DMS114 treated with DMSO at 0.1 percent for 48 hours (cell line): ENCODE data around the gene FOXD2.

ENCODE experiments used
- DNase-seq: peaks from one replicate; lab custom pipeline; 2025; ENCODE audit not compliant: unreplicated experiment; lab: John Stamatoyannopoulos, UW

FOXD2 gene

DNA sequence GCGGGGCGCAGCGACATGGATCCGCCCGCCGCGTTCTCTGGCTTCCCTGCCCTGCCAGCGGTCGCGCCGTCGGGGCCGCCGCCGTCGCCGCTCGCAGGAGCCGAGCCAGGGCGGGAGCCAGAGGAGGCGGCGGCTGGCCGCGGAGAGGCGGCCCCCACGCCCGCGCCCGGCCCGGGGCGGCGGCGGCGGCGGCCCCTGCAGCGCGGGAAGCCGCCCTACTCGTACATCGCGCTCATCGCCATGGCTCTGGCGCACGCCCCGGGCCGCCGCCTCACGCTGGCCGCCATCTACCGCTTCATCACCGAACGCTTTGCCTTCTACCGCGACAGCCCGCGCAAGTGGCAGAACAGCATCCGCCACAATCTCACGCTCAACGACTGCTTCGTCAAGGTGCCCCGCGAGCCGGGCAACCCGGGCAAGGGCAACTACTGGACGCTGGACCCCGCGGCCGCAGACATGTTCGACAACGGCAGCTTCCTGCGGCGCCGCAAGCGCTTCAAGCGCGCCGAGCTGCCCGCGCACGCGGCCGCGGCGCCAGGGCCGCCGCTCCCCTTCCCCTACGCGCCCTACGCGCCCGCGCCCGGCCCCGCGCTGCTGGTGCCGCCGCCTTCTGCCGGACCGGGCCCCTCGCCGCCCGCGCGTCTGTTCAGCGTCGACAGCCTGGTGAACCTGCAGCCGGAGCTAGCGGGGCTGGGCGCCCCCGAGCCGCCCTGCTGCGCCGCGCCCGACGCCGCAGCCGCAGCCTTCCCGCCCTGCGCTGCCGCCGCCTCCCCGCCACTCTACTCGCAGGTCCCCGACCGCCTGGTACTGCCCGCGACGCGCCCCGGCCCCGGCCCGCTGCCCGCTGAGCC lies 21.3 kb upstream of the FOXD2 start:
- DNase-seq, result no peak

DNA sequence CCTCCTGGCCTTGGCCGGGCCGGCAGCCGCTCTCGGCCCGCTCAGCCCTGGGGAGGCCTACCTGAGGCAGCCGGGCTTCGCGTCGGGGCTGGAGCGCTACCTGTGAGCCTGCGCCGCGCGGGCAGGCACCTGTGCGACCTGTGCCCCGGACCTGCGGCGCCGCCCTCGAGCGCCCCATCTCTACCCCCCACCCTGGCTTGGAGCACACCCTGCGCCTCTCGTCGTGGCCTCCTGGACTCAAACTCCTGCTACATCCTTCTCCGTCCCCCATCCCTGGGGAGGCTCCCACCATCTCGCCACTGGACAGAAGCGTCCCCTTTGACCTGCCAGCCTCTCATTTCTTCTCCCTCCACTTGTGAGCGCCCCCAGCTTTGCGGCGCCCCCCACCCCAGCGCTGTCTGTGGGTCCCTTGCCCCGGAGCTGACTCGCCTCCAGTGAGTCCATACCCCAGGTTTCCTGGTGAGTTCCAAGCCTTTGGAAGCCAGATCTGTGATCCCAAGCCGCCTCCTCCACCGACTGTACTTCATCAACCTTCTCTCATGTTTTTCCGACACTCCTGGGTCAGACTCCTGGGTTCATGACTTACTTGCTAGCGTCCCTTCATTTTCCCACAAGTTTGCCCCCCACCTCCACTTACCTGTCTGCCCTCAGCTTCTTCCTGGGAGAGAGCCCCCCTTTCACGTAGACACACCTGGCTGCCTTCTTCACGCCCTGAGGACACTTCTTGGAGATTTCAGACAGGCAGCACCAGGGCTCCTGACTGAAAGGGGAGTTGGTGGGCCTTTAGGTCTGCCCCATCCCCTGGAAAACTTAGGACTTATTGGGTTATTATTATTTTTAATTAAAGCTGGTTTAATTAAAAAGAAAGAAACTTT lies 20.4 kb upstream of the FOXD2 start:
- no peak for DNase-seq

DNA sequence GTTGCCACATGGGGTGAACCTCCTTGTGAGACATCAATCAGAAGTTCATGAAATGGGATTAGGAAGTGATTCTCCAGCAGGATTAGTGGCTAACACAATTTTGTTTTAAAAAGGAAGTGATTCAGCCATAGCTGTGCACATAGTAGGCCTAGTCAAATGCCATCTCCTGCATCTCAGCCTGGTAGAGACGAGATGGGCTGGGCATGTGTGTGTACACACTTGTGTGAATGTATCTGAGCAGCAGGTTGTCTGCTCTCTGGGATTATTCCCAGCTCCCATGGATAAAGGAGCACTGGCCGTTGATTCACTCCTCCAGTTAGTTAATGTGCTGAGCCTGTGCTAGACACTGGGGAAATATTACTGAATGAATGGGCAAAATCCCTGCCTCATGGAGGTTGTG lies 19.7 kb upstream of the FOXD2 start:
- DNase-seq, result no peak

DNA sequence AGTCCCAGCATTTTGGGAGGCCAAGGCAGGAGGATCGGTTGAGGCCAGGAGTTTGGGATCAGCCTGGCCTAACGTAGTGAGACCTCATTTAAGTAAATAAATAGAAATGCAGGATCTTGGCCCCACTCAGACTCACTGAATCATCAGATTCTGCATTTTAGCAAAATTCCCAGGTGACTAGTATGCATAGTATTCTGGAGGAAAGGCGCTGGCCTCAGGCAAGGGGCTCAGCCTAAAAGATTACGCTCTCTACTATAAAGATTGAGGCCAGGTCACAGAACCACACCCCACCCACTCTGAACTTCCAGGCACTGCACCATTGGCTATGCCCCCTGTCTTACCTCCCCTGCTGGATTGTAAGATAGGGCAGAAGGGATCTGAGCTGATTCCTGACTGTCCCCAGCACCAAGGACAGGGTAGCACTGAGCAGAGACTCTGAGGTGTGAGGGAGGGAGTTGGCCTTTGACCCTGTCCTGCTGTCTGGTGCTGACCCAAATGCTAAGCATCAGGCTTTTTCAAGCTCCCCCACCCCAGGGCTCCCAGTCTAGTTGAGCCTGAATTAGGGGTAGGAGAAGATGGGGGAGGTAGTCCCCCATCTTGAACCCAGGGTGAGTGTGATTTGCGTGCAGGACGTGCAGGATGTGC lies 19.0 kb upstream of the FOXD2 start:
- no peak for DNase-seq

DNA sequence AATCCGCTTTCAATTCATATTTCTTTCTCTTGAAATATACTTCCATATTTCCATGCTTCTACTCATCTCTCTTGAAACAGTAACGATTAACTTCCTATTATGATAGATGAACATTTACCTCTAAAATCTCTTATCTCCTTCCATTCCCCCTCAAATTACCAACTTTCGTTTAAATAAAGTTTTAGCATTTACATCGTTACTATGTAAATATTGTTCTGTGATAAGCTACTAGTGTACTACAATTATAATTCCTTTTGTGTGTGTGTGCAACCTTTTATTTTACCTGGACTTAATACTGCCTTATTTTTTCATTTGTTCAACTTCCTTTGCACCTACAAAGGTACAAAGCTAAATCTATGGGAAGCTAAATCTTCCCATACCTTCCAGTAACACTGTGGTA lies 17.3 kb upstream of the FOXD2 start:
- no peak for DNase-seq

DNA sequence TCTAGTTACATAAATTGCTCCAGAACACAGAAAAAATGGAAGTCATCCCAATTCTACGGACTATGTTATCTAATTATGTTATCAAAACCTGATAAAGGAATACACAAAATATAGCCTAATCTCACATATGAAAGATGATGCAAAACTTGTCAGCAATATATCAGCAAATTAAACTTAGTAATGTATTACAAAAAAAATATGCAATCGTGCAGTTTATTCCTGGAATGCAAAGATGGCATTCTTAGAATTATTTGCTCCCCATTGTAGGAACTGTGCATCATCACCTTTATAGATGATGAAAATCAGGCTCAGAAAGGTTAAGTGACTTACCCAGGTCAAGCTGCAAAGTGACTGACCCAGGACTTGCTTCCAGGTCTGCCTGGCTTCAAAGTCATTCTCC lies 14.0 kb upstream of the FOXD2 start:
- DNase-seq, result no peak

DNA sequence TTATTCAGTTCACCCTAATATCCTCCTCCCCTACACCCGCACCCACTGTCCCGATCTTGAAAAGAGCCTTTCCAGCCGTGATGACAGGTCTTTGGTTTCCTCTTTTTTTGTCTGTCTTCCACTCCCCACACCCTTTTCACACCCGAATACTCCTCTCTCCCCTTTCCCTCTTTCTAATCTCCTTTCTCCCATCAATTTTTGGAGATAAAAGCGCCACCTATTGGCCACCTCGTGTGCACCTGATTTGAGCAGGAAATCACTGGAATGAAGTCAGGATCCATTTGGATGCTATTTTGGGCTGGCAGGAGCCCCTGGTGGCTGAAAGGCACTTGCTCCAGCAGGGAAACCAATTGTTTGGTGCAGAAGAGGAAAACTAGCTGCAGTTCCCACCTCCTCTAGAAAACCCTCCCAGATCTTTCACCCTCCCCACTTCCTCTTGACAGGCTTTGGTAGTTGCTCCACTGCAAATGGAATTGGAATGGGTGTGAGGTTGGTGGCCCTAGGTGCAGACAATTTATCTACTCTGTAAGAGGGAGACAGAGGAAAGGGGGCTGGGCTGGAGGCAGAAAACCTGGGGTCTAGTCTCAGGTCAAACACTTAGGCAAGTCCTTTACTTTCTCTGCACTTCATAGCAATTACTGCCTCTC lies 13.4 kb upstream of the FOXD2 start:
- peak; percentile 68 for DNase-seq

DNA sequence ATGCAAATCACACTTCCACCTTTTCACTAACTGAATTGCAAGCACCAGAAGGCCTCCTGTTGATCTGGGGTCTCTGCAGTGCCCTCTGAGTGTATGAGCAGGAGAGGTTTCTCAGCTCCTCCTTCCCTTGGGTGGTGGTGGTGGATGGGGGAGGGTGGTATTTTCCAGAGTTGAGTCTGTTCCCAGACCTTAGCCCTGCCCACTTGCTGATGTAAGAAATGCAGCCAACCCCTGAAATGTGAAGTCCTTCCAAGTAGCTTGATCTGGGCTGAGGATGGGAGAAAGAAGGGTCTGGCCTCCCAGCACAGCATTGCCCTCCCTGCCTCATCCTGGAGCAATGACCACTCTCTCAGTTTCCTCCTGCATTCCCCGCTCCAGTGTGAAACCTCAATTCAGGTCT lies 6.3 kb upstream of the FOXD2 start:
- DNase-seq, result no peak

DNA sequence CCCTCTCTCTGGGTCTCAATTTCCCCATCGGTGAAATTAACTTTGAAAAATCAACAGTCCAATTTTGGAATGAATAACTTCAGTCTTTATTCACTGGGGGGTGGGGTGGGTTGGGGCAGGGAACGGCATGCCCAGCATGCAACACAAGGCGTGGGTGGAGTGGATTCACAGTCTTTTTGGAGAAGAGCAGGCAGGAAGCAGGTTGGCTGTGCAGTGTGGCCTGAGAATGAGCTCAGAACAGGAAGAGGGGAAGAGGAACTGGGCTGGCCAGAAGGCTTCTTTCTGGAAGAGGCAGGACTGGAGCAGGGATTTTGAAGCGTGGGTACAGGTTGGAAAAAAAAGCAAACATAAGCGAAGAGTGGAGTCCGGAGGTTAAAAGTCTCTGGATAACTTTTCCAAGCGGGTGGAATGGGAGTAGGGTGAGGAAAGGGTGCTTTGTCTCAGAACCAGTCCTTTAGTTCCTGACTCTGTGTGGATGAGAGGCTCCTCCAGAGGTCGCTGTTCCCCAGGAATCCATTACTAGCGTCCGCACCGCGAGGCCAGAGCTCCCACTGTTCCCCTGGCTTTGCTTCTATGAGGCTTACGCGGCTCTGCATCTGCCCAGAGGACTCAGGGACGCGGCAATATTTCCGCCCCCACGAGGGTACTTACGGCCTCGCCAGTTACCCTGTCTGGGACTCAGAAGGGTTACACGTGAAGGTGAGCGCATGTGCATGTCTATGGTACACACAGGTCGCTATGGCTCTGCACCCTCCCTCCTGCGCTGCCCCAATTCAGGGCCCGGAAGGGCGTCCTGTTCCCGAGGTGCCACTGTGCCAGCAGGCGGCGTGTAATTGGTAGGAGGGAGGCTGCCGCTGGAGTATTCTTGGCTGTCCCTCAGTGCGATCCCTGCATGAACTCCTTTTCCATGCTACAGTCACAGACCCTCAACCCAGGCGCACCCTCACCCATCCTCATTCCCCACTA lies 5.5 kb upstream of the FOXD2 start:
- peak; percentile 19 for DNase-seq

DNA sequence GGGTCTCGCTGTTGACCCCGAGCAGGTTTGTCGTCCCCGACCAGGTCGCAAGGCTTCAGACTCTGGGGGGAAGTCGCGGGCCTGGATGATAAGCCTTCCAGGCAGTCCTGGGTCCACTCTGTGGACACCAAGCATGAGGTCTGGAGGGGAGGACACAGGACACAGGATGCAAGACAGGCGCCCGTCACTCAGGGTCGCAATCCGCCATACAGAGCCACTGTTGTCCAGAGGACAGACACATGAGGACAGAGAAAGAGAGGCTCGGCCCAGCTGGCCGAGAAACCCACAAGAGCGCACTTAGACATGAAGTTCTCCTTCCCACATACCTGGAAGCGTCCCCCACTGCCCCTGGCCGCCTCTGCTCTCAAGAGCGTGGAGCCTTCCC lies 4.8 kb upstream of the FOXD2 start:
- DNase-seq, result no peak

DNA sequence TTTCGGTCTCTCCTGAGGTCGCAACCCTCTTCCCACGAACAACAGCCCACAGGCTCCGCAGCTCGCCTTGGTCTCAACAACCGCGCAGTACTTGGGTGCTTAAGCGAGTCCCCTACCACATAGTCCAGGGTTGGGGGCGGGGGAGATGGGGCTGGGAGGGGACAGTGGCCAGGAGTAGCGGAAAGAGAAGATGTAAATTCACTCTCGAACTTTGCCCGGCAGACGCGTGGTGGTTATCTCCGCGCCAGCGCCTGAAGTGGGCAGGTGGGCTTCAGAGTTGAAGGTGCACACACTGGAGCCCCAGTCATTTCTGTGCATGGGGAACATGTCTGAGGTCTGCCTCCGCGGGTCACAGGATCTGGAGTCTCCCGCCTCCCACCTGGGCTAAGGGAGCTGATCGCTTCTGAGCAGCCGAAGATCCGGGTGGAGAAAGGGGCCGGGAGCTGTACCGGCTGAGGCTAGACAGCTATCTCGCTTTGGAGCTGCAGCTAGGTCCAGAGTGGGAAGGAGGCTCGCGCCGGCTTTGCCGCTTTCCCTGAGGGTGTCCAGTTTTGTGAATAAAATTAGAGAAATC lies 4.3 kb upstream of the FOXD2 start:
- no peak for DNase-seq

DNA sequence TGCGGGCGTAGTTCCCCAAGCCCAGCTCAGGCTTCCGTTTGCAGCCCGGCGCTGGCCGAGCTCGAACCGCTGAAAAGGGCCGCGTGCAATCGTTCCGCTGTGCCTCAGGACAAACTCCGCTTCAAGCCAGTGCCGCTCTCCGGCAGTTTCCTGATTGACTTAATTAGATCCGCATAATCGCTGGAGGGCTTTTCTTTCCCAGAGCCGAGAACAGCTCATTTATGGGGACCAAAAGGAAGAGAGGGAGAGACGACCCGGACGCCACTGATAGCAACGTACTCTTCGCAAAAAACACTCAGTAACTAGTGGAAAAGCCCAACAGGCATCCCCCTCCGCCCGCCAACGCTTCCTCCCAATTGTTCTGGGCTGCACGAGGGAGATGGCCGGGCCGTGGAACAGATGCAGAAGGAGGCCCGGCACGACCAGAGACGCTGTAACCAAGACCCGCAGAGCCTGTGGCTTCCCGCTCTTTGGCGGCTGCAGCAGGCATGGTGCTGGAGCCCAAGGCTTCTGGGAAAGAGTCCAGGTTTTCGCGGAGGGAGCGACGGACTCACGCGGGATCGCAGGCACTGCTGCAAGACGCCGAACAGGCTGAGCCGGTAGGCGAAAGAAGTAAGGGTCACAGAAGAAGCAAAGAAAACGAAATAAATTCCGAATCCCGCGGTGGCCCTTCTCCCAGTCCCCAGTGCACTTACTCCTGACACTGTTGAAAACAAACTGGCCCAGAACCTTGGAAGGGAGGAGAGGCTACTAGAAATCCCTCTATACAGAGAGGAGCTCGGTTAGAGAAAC lies 3.6 kb upstream of the FOXD2 start:
- no peak for DNase-seq

DNA sequence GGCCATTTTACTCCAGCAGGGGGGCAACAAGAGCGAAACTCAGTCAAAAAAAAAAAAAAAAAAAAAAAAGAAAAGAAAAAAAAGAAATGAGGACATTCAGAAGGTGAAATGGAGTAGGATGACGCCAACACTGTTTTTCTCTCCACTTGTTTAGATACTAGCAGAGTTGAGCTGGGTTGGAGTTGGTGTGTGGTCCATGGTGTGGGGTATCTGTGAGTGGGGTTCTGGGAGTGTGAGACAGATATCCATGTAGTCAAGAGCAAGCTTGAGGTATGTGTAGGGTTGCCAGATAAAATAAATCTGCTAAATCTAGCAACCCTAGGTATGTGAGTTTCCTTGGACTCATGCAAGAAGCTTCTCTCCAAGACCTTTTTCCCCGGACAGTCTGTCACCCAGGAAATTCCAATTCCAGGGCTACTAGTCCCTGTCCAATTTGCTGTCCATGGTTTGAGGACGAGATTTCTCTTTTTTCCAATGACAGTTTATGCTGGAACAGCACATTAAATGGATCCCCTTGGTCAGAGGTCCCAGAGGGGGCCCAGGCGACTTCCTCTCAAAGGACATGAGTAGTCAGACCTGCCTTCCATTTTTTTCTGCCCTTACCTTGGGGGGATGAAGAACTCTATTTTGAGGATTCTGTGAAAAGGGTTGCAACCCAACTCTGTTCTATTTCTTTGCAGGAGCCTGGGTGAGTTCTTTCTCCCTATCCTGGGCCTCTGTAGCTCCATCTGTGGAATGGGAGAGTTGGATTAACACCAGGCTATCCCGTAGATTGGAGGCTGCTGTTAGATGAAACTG lies 2.1 kb upstream of the FOXD2 start:
- no peak for DNase-seq

DNA sequence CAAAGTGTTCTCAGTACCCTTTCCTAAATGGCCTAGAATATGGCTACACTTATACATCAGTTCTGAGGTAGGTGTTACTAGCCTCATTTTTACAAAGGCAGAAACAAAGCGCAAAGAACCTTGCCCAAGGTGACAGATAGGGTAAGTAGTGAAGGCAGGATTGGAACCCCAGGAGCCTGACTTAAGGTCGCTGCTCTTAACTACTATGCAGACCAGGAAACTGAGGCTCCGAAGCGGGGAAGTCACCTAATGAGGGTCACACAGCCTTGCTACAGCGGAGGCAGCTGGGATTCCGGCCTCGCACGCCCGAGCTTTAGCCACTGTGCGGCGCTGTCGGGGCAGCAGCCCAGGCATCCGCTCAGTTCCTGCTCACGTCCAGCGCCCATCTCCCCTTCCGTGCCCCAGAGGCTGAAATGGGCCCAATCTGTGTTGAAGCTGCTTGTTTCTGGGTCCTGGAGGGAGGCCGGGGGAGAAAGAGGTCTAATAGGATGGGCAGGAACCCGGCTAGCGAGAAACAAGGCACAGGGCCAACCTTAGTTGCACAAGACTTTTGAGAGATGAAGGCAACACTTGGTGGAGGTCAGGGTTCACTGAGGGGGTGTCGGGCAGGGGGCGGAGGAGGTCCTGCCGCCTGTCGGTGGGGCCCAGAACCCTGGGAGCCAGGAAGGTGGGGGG lies 1.4 kb upstream of the FOXD2 start:
- peak; percentile 51 for DNase-seq

DNA sequence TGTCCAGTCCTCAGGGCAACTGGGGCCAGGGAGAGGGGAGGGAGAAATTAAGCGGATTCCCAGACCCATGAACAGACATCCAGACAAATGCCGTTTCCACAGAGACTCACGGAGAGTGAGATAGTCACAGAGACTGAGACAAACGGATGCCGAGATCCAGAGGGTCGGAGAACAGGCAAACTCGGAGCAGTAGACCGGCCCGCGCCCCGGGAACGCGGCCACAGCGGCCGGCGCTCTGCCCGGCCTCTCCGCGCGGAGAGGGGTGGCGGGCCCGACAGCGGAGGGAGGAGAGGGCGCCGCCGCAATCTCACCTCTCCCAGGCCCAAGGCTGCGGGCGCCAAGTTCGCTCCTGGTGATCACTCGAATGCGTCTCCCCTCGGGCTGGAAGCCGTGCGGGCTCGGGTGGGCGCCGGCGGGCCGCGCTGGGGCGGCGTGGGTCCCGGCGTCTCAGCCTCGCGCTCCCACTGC lies 831 bp upstream of the FOXD2 start:
- DNase-seq, result no peak

DNA sequence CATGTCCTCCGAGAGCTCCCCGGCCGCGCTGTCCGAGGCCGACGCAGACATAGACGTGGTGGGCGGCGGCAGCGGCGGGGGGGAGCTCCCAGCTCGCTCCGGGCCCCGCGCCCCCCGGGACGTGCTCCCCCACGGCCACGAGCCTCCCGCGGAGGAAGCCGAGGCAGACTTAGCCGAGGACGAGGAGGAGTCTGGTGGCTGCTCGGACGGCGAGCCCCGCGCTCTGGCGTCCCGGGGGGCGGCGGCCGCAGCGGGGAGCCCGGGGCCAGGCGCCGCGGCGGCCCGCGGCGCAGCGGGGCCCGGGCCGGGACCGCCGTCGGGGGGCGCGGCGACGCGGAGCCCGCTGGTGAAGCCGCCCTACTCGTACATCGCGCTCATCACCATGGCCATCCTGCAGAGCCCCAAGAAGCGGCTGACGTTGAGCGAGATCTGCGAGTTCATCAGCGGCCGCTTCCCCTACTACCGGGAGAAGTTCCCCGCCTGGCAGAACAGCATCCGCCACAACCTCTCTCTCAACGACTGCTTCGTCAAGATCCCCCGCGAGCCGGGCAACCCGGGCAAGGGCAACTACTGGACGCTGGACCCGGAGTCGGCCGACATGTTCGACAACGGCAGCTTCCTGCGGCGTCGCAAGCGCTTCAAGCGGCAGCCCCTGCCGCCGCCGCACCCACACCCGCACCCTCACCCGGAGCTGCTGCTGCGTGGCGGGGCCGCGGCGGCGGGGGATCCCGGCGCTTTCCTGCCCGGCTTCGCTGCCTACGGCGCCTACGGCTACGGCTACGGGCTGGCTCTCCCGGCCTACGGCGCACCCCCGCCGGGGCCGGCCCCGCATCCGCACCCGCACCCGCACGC lies 547 bp downstream of the FOXD2 start:
- no peak for DNase-seq
